CD14-positive monocyte (primary cell): Measurements from ENCODE around the gene GRIFIN. TPM values are rescaled to one million over a fixed set of nuclear protein-coding genes. Genes with fewer than 3 reads are reported as not detected.

ENCODE experiments used
- DNase-seq, 3 donors: peaks; one replicate each; pipeline ENCODE4 v3.0.0-alpha.2; 2011 to 2022
- H2AFZ ChIP-seq: 2 replicates; pipeline ENCODE4 v1.6.0; 2012; ENCODE audit warnings: mild to moderate bottlenecking, low read depth, low read length, inconsistent platforms; ENCODE audit not compliant: insufficient read depth, poor library complexity, severe bottlenecking
- H3K27ac ChIP-seq, 2 donors: 1 replicate in 1 of 2; 2 replicates in 1 of 2; pipeline ENCODE4 v1.5.1; 2012 to 2013; ENCODE audit warnings: low read length in 2 of 2, control low read depth in 1 of 2, inconsistent platforms in 1 of 2, low read depth in 1 of 2, mild to moderate bottlenecking in 1 of 2
- H3K27me3 ChIP-seq, 2 donors: one replicate each; pipeline versions ENCODE4 v1.6.0 to v1.6.1; 2011 to 2013; ENCODE audit warnings: low read length in 2 of 2; ENCODE audit not compliant: control insufficient read depth in 2 of 2, insufficient read depth in 2 of 2
- H3K36me3 ChIP-seq, 2 donors: replicated peaks in 1 of 2; 1 replicate in 1 of 2; 2 replicates in 1 of 2; pipeline versions ENCODE4 v1.5.1 to v1.6.1; 2012 to 2013; ENCODE audit warnings: low read length in 2 of 2, control low read depth in 1 of 2, inconsistent platforms in 1 of 2, mild to moderate bottlenecking in 1 of 2; ENCODE audit not compliant: insufficient read depth in 2 of 2, control insufficient read depth in 1 of 2
- H3K4me1 ChIP-seq, 2 donors: 1 replicate in 1 of 2; 2 replicates in 1 of 2; pipeline versions ENCODE4 v1.5.1 to v1.6.1; 2012 to 2013; ENCODE audit warnings: low read length in 2 of 2, control low read depth in 1 of 2, inconsistent platforms in 1 of 2, mild to moderate bottlenecking in 1 of 2, moderate library complexity in 1 of 2; ENCODE audit not compliant: insufficient read depth in 2 of 2, control insufficient read depth in 1 of 2
- H3K4me2 ChIP-seq: replicated peaks from 2 replicates; pipeline ENCODE3; 2012; ENCODE audit warnings: low read length, moderate library complexity, mild to moderate bottlenecking; ENCODE audit not compliant: poor library complexity, severe bottlenecking; ENCODE audit errors: extremely low read depth
- H3K4me3 ChIP-seq, 3 experiments: fragments of 200-600 bp in 1 of 3; sonication (generic) in 1 of 3; replicated peaks in 1 of 3; 1 replicate in 2 of 3; 2 replicates in 1 of 3; pipeline ENCODE4 v1.5.1; 2011 to 2013; ENCODE audit warnings: low read length in 3 of 3, mild to moderate bottlenecking in 3 of 3, control low read depth in 2 of 3, low read depth in 2 of 3, inconsistent platforms in 1 of 3, moderate library complexity in 1 of 3
- H3K79me2 ChIP-seq: 2 replicates; pipeline ENCODE4 v1.6.0; 2012; ENCODE audit warnings: mild to moderate bottlenecking, control low read depth, inconsistent platforms, low read length, moderate library complexity; ENCODE audit not compliant: insufficient read depth
- H3K9ac ChIP-seq: 2 replicates; pipeline ENCODE4 v1.6.0; 2017; ENCODE audit warnings: low read length, mild to moderate bottlenecking; ENCODE audit not compliant: insufficient read depth, poor library complexity, severe bottlenecking
- H3K9me3 ChIP-seq, 2 donors: replicated peaks in 1 of 2; 1 replicate in 1 of 2; 2 replicates in 1 of 2; pipeline versions ENCODE4 v1.5.1 to v1.6.1; 2012 to 2013; ENCODE audit warnings: low read length in 2 of 2, control low read depth in 1 of 2; ENCODE audit not compliant: control insufficient read depth in 1 of 2, insufficient read depth in 1 of 2
- H4K20me1 ChIP-seq: 2 replicates; pipeline ENCODE4 v1.6.0; 2012; ENCODE audit warnings: mild to moderate bottlenecking, low read length, control low read depth, moderate library complexity; ENCODE audit not compliant: insufficient read depth
- H3K27ac Mint-ChIP-seq, 7 donors: one replicate each; pipeline ENCODE4 v1.8.0; 2020; ENCODE audit warnings: mild to moderate bottlenecking in 7 of 7, mixed read lengths in 7 of 7, moderate library complexity in 6 of 7, inconsistent platforms in 2 of 7
- H3K27me3 Mint-ChIP-seq, 3 donors: one replicate each; pipeline ENCODE4 v1.8.0; 2021 to 2022; ENCODE audit warnings: low read depth in 3 of 3, mild to moderate bottlenecking in 3 of 3, mixed read lengths in 3 of 3, moderate library complexity in 3 of 3, inconsistent platforms in 1 of 3
- H3K36me3 Mint-ChIP-seq, 2 donors: one replicate each; pipeline ENCODE4 v1.8.0; 2020; ENCODE audit warnings: mixed read lengths in 2 of 2, inconsistent platforms in 1 of 2, mild to moderate bottlenecking in 1 of 2
- H3K4me1 Mint-ChIP-seq: one replicate; pipeline ENCODE4 v1.8.0; 2020; ENCODE audit warnings: mild to moderate bottlenecking, mixed read lengths
- H3K4me3 Mint-ChIP-seq, 2 donors: one replicate each; pipeline ENCODE4 v1.8.0; 2020; ENCODE audit warnings: mild to moderate bottlenecking in 2 of 2, mixed read lengths in 2 of 2, moderate library complexity in 1 of 2
- H3K9me3 Mint-ChIP-seq, 7 donors: one replicate each; pipeline ENCODE4 v1.8.0; 2020 to 2022; ENCODE audit warnings: mixed read lengths in 7 of 7, mild to moderate bottlenecking in 6 of 7, moderate library complexity in 6 of 7, inconsistent platforms in 2 of 7
- WGBS: methylation state at CpG from one replicate; pipeline ENCODE4 v1.1.5; 2013; ENCODE audit warnings: missing lambda C conversion rate; ENCODE audit not compliant: insufficient coverage; 5-methylcytosine and 5-hydroxymethylcytosine counted together
- intact Hi-C, 2 donors: fragments of 100-400 bp; cut with micrococcal nuclease; formaldehyde crosslinking; loops; one replicate each; pipeline versions ENCODE4 v1.15.0 to v1.15.1; 2023
- polyA plus RNA-seq, 3 donors: library from polyadenylated mRNA; depleted of rRNA in 1 of 3; unstranded in 2 of 3; stranded (reverse) in 1 of 3; fragments of 300-500 nt in 2 of 3; fragments of >200 nt in 1 of 3; fragmentation: Illumina TruSeq in 2 of 3; gene quantifications; 1 replicate in 2 of 3; 2 replicates in 1 of 3; pipeline ENCODE4 v1.2.3, GENCODE V29; 2012 to 2021
- TF ChIP-seq, protein P1 (sequence below): fragments of 200-600 bp; IDR thresholded peaks from one replicate; pipeline ENCODE4 v1.8.0; 2022; ENCODE audit warnings: antibody characterized with exemption, mild to moderate bottlenecking

Gene GRIFIN
- polyA plus RNA-seq, 3 donors: not detected

GRCh38 chr7:2511769-2512168 is 35.6 kb upstream of the GRIFIN start:
- peaks cover 0 to 8% (median 3%) of the 10 kb centered on the region in 3 donors for H3K27me3 Mint-ChIP-seq
- no peaks in the 10 kb centered on the region for H3K9me3 ChIP-seq
- H4K20me1 ChIP-seq: no peaks in the 10 kb centered on the region
- TF ChIP-seq, protein P1, sequence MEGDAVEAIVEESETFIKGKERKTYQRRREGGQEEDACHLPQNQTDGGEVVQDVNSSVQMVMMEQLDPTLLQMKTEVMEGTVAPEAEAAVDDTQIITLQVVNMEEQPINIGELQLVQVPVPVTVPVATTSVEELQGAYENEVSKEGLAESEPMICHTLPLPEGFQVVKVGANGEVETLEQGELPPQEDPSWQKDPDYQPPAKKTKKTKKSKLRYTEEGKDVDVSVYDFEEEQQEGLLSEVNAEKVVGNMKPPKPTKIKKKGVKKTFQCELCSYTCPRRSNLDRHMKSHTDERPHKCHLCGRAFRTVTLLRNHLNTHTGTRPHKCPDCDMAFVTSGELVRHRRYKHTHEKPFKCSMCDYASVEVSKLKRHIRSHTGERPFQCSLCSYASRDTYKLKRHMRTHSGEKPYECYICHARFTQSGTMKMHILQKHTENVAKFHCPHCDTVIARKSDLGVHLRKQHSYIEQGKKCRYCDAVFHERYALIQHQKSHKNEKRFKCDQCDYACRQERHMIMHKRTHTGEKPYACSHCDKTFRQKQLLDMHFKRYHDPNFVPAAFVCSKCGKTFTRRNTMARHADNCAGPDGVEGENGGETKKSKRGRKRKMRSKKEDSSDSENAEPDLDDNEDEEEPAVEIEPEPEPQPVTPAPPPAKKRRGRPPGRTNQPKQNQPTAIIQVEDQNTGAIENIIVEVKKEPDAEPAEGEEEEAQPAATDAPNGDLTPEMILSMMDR: no peak
- intact Hi-C loops: loop anchor here in 1 of 2 donors (10.0 kb wide), 1 partner anchor 107 kb away; the partner anchor contains the start of gene CHST12
- peak overlapping the region; percentile 73 for H2AFZ ChIP-seq
- no peaks in the 10 kb centered on the region for H3K9me3 Mint-ChIP-seq
- peak overlapping the region in 2 of 3 experiments; percentile 25 to 65 for H3K4me3 ChIP-seq
- DNase-seq: no peak
- H3K36me3 Mint-ChIP-seq: no peaks in the 10 kb centered on the region
- peaks cover 58% of the 10 kb centered on the region for H3K4me1 Mint-ChIP-seq
- peak overlapping the region; percentile 78 for H3K9ac ChIP-seq
- H3K27me3 ChIP-seq: no peaks in the 10 kb centered on the region
- H3K36me3 ChIP-seq: no peaks in the 10 kb centered on the region
- H3K4me1 ChIP-seq: peaks cover 61 to 65% of the 10 kb centered on the region in 2 donors
- H3K27ac ChIP-seq: peak overlapping the region; percentile 89 to 95
- 21% methylated on average over 16 of the region's 18 CpGs for WGBS
- peak overlapping the region; percentile 77 for H3K4me2 ChIP-seq
- no peaks in the 10 kb centered on the region for H3K79me2 ChIP-seq
- peak overlapping the region; percentile 92 to 97 (median 95) for H3K27ac Mint-ChIP-seq
- peak overlapping the region; percentile 76 to 81 for H3K4me3 Mint-ChIP-seq

- peak overlapping the region; percentile 78 for H3K9ac ChIP-seq
- H3K27me3 ChIP-seq: no peaks in the 10 kb centered on the region
- no peaks in the 10 kb centered on the region for H3K9me3 ChIP-seq
- Mint-ChIP-seq H3K27me3 (peaks cover 3 to 7% (median 3%) of the 10 kb centered on the region in 3 donors), H3K4me3 (peak overlapping the region; percentile 76 to 81), H3K9me3 (no peaks in the 10 kb centered on the region), H3K27ac (peak overlapping the region; percentile 92 to 97 (median 95)), H3K4me1 (peaks cover 58% of the 10 kb centered on the region), H3K36me3 (no peaks in the 10 kb centered on the region)
- no peaks in the 10 kb centered on the region for H3K79me2 ChIP-seq
- H2AFZ ChIP-seq: peak overlapping the region; percentile 73
- intact Hi-C loops: loop anchor here in 1 of 2 donors (10.0 kb wide), 1 partner anchor 106 kb away; the partner anchor contains the start of gene CHST12
- peak; percentile 87 to 89 (median 88) for DNase-seq
- peaks cover 61 to 65% of the 10 kb centered on the region in 2 donors for H3K4me1 ChIP-seq
- H3K27ac ChIP-seq: peak overlapping the region; percentile 89 to 95
- H3K36me3 ChIP-seq: no peaks in the 10 kb centered on the region
- TF ChIP-seq, protein P1: no peak
- H3K4me3 ChIP-seq: peak overlapping the region in 2 of 3 experiments; percentile 25 to 65
- WGBS: 0% methylated on average over 17 of the region's 27 CpGs
- H4K20me1 ChIP-seq: no peaks in the 10 kb centered on the region
- peak overlapping the region; percentile 77 for H3K4me2 ChIP-seq
Observed at GRCh38 chr7:2510909-2511768, 34.9 kb upstream of the GRIFIN start.
